GM21526 (cell line): ENCODE measurements around the gene NUTM2E.
"Not testable (repeated sequence)": the region's sequence is repeated elsewhere in the genome, so short reads cannot be mapped to it uniquely, and the experiment has no call there.

Experiments
- ATAC-seq: cut with Tn5 transposase; IDR thresholded peaks from one replicate; pipeline ENCODE4 v1.9.1; 2021; ENCODE audit warnings: moderate library complexity; ENCODE audit not compliant: unreplicated experiment, low FRiP score

Gene NUTM2E

DNA sequence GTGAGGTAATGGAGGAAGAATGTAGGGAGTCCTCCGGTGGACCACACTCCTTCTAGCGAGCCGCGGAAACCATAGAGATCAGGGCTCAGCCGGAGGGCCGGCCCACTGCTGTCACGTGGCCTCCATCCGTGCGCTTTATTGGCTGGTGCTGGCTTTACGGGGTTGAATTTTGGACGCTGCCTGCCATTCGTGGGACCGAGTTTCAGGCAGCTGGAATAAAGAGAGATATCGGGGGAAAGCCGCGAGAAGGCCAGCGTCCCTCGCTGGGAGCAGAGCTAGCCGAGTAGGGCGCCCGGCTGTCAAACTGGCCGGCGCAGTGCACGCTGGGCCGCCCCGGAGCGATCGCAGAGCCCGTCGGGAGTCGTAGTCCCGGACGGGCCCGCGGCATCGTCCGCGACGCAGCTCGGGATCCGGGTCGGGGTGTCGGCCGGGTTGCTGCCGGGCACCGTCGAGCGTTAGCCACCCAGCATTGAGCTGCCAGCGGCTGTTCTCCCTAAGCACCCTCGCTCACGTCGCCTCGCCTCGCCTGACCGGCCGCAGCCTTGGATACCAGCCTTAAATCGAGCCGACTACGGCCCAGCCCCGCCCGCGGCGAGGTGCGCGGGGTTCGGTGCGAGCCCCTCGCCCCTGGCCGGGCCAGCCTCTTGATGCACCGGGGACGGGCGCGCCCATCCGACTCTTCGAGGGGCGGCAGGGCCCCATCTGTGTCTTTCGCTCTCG, at the start of gene NUTM2E:
TSS of gene NUTM2E (plus strand) at position 244 of the 720 bp plus-strand sequence. CDS start 15,002 bp downstream, outside the sequence.
- peak; percentile 91 for ATAC-seq

GRCh38 chr10:79777997-79778396, 48.5 kb upstream of the NUTM2E start:
- not testable (repeated sequence) for ATAC-seq

- peak; percentile 94 for ATAC-seq
Measured at GRCh38 chr10:79779310-79779938, 47.1 kb upstream of the NUTM2E start.

- ATAC-seq: not testable (repeated sequence)
Measured at GRCh38 chr10:79779992-79780391, 46.5 kb upstream of the NUTM2E start.

- ATAC-seq: not testable (repeated sequence)
Measured at GRCh38 chr10:79781584-79781983, 45.0 kb upstream of the NUTM2E start.

- ATAC-seq: not testable (repeated sequence)
Measured at GRCh38 chr10:79787455-79787952, 39.0 kb upstream of the NUTM2E start.

- ATAC-seq: not testable (repeated sequence)
Measured at GRCh38 chr10:79789351-79789750, 37.2 kb upstream of the NUTM2E start.

DNA sequence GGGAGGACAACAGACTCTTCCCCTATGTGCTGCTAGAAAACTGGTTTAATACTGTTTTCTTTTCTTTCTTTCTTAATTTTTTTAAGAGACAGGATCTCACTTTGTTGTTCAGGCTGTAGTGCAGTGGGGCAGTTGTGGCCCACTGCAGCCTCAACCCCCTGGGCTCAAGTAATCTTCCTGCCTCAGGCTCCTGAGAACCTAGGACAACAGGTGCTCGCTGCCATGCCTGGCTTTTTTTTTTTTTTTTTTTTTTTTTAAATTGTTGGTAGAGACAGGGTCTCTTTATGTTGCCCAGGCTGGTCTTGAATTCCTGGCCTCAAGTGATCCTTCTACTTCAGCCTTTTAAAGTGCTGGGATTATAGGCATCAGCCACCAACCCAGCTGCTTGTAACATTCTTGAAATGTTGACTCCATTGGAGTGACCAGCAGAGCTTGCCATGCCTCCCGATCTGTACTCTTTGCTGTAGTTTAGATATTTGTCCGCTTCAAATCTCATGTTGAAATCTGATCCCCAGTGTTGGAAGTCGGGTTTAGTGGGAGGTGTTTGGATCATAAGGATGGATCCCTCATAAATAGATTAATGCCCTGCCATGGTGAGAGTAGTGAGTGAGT, 34.5 kb upstream of the NUTM2E start:
- ATAC-seq: not testable (repeated sequence)

- not testable (repeated sequence) for ATAC-seq
Measured at GRCh38 chr10:79799337-79799736, 27.2 kb upstream of the NUTM2E start.

- not testable (repeated sequence) for ATAC-seq
Measured at GRCh38 chr10:79805857-79806256, 20.7 kb upstream of the NUTM2E start.

DNA sequence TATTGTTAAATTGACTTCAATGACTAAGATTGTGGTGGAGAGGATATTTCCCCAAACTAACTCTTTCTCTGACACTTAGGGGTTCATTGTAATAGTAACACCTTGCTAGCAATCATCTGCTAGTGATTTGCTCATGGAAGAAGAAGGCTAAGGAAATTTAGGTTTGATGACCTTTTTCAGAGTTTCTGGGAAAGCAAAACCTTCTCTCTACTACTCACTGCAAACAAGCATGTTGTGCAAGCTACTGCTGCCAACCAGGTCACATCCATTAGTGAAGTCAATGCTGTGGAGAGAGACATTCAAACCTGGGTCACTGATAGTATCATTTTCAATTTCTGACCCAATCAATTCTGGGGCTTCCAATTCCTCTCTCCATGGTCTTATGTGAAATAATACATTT, 14.6 kb upstream of the NUTM2E start:
- ATAC-seq: not testable (repeated sequence)

GRCh38 chr10:79816290-79816689, 10.2 kb upstream of the NUTM2E start:
- not testable (repeated sequence) for ATAC-seq

DNA sequence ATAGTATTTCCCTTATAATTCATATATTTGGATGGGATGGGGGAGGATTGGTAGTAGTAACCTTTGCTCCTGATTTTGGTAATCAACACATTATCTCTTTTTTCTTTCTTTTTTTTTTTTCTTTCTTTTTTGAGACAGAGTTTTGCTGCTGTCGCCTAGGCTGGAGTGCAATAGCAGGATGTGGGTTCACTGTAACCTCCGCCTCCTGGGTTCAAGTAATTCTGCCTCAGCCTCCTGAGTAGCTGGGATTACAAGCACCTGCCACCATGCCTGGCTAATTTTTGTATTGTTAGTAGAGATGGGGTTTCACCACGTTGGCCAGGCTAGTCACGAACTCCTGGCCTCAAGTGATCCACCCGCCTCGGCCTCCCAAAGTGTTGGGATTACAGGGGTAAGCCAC, 3.2 kb upstream of the NUTM2E start:
- ATAC-seq: not testable (repeated sequence)

DNA sequence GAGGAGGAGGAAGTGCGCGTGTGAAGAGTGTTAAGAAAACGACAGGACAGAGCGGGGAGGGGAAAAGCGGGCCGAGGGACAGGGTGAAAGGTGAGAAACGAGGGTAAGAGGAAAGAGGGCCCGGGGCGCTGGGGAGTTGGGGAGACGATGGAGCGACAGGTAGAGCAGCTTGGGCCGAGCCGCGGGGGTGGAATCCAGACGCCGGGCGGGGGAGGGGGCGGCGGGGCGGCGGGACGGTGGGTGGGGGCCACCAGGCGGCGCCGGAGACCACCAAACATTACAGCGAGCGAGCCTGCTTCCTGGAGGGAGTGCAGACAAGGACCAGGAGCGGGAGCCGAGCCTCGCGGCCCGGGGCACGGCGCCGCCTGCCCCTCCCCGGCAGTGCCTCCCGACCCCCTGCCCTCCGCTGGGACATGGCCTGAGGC, 940 bp upstream of the NUTM2E start:
- peak; percentile 6 for ATAC-seq

- not testable (repeated sequence) for ATAC-seq
Measured at GRCh38 chr10:79826131-79826495, 426 bp upstream of the NUTM2E start.

DNA sequence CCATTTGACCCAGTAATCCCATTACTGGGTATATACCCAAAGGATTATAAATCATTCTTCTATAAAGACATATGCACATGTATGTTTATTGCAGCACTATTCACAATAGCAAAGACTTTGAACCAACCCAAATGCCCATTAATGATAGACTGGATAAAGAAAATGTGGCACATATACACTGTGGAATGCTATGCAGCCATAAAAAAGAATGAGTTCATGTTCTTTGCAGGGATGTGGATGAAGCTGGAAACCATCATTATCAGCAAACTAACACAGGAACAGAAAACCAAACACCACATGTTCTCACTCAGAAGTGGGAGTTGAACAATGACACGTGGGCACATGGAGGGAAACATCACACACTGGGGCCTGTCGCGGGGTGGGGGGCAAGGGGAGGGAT, 7.3 kb downstream of the NUTM2E start:
- not testable (repeated sequence) for ATAC-seq

DNA sequence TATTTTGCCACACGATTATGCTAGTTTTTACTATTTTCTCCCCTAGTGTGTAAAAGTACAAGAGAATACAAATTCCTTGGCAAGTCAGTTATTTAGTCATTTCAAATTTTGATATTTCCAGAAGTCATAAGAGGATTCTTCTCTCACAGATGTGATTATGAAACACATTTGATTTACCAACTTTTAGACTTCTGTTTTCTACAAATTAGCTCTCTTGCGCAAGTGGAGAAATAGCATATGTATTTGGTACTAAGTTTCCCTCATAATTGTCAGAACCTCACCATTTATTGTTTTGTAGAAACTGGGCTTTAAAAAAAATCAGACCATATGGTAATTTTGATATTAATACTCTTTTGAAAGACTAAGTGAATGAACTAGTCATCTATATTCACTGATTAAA, 9.4 kb downstream of the NUTM2E start:
- ATAC-seq: not testable (repeated sequence)

DNA sequence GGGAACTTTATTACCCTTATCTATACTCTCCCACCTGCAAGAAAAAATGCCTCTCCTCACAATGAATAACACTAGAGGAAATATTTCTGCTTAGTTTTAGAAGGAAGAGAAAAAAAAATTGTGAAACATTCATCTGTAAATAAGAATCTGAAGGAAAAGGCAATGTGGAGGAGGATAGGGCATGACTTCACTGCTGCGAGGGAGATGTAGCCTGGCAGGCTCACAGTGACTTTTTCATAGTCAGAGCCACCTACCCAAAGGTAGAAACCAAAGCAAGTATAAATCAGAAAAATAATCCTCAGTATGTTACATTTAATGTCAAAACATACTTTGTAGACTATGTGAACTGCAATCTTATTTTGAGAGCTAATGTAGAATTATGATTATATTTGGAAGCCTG, 10.4 kb downstream of the NUTM2E start:
- ATAC-seq: not testable (repeated sequence)

DNA sequence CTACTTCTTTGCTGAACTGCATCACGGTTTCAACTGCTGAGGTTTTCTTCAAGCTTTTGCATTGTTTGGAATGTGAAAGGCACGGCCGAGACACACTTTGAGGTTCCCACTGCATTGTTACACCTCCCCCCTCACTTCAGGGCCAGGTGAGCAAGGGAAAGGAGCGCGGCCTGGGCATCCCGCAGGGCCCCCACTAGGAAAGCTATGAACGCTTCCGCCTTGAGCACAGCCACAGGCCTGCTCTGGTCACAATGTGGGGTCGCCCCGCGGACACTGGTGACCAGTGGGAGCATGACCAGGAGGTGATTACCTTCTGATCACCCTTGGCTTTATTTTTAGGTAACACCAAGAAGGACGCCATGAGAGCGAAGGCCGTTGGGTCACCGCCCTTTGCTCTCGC, 11.9 kb downstream of the NUTM2E start:
- ATAC-seq: not testable (repeated sequence)

GRCh38 chr10:79853191-79853854, 26.8 kb downstream of the NUTM2E start:
- not testable (repeated sequence) for ATAC-seq

- ATAC-seq: not testable (repeated sequence)
Measured at GRCh38 chr10:79862269-79862668, 35.7 kb downstream of the NUTM2E start.
